ENCODE measurements around the gene MLPH. TPM values are rescaled to one million over a fixed set of nuclear protein-coding genes. Genes with fewer than 3 reads are reported as not detected.

MLPH gene
- total and polyA plus RNA-seq, 4 donors: 71.0 to 295 (median 192) TPM

DNA sequence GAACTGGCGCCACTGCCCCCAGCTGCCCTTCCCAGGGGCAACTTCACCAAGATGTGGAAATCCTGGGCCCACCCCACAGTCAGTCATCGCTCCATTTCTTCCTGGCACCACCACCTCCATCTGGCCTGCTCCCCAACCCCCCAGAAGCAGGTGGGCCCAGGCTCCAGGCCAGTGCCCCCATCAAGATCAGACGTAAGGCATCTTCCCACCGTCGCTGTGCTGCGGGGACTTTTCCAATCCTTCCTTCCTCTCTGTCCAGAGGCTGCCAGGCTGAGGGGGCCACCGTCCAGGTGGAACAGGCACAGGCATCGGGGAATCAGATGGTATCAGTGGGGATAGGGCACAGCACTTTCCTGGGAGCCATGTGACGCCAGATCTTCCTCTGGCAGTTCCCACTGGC is 87.4 kb downstream of the MLPH start:
- no peaks in the 10 kb centered on the region for H3K27me3 ChIP-seq (ENCODE audit: control insufficient read depth in 3 of 3, insufficient read depth in 3 of 3, low read length in 2 of 3)
- DNase-seq (no peak), ATAC-seq (ENCODE audit: insufficient read depth, low FRiP score) (no peak)
- no peak overlapping the region for H3K27ac ChIP-seq (ENCODE audit: low read depth in 1 of 2, low read length in 1 of 2)
- TF ChIP-seq, protein P1, sequence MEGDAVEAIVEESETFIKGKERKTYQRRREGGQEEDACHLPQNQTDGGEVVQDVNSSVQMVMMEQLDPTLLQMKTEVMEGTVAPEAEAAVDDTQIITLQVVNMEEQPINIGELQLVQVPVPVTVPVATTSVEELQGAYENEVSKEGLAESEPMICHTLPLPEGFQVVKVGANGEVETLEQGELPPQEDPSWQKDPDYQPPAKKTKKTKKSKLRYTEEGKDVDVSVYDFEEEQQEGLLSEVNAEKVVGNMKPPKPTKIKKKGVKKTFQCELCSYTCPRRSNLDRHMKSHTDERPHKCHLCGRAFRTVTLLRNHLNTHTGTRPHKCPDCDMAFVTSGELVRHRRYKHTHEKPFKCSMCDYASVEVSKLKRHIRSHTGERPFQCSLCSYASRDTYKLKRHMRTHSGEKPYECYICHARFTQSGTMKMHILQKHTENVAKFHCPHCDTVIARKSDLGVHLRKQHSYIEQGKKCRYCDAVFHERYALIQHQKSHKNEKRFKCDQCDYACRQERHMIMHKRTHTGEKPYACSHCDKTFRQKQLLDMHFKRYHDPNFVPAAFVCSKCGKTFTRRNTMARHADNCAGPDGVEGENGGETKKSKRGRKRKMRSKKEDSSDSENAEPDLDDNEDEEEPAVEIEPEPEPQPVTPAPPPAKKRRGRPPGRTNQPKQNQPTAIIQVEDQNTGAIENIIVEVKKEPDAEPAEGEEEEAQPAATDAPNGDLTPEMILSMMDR (IDR thresholded peaks at IDR 0.05; ENCODE audit: control extremely low read depth, extremely low read depth): no peak
- no peak overlapping the region for H3K4me3 ChIP-seq
- 88 to 95% methylated on average over 9 of the region's 9 CpGs for WGBS, 2 donors
- no peaks in the 10 kb centered on the region for H3K9me3 ChIP-seq (ENCODE audit: control insufficient read depth in 4 of 4, insufficient read depth in 3 of 4, low read length in 3 of 4)
- H3K4me1 ChIP-seq (ENCODE audit: control insufficient read depth in 5 of 5, insufficient read depth in 5 of 5, low read length in 5 of 5): peaks cover 0 to 9% (median 0%) of the 10 kb centered on the region in 5 donors
- H3K9ac ChIP-seq (ENCODE audit: insufficient read depth in 1 of 2, low read length in 2 of 2): no peak overlapping the region
- peaks cover 0 to 2% (median 0%) of the 10 kb centered on the region in 4 donors for H3K36me3 ChIP-seq (ENCODE audit: control insufficient read depth in 4 of 4, insufficient read depth in 4 of 4, low read length in 4 of 4)

DNA sequence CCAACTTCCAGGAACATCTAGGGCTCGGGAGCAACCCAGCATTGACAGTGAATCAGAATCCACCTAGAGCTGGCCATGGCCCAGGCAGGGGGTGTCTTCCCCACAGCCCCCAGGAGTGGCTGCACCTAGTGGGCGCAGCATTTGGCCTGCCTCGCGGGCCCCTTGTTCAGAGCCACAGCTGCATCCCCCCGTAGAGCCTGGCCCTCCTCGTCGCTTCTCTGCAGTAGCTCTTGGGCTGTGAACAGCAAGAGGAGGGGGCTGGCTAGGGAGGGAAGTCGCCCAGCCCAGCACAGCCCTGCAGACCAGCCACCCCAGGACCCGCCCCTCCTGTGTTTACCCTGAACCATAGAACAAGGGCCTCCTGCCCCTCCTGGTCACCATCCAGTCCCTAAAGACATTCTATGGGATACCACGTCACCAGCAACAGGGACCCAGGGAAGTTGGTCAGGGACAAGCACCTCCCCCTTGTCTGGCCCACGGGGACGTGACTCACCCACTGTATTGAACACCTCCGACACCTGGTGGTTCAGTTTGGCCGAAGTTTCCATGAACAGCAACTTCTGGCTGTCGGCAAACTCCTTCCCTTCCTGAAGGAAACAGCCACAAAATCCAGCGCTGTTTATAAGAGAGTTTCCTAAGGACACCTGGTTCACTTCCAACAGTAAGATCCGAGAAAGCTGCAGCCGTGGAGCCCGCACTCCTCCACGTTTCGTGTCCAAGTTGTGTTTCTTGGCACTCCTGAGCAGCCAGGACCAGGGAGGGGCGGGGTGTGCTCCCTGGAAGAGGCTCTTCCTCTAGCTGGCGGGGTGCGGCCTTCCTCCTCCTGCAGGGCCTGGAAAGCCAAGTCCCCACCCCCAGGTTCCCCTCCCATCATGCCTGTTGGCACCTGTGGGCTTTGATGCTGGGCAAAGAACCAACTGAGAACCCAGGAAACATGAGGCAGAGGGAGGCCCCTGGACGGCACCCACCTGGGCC is 88.1 kb downstream of the MLPH start:
- peak; percentile 20 for ATAC-seq (ENCODE audit: insufficient read depth, low FRiP score)
- peaks cover 0 to 9% (median 0%) of the 10 kb centered on the region in 5 donors for H3K4me1 ChIP-seq (ENCODE audit: control insufficient read depth in 5 of 5, insufficient read depth in 5 of 5, low read length in 5 of 5)
- DNase-seq: no peak
- no peaks in the 10 kb centered on the region for H3K27me3 ChIP-seq (ENCODE audit: control insufficient read depth in 3 of 3, insufficient read depth in 3 of 3, low read length in 2 of 3)
- 61 to 77% methylated on average over 25 of the region's 25 CpGs for WGBS, 2 donors
- no peak overlapping the region for H3K9ac ChIP-seq (ENCODE audit: insufficient read depth in 1 of 2, low read length in 2 of 2)
- H3K27ac ChIP-seq (ENCODE audit: low read depth in 1 of 2, low read length in 1 of 2): peak overlapping the region in 1 of 2 donors; percentile 18
- no peaks in the 10 kb centered on the region for H3K9me3 ChIP-seq (ENCODE audit: control insufficient read depth in 4 of 4, insufficient read depth in 3 of 4, low read length in 3 of 4)
- TF ChIP-seq, protein P1 (IDR thresholded peaks at IDR 0.05; ENCODE audit: control extremely low read depth, extremely low read depth): no peak
- H3K36me3 ChIP-seq (ENCODE audit: control insufficient read depth in 4 of 4, insufficient read depth in 4 of 4, low read length in 4 of 4): peaks cover 0 to 2% (median 0%) of the 10 kb centered on the region in 4 donors
- H3K4me3 ChIP-seq: no peak overlapping the region

DNA sequence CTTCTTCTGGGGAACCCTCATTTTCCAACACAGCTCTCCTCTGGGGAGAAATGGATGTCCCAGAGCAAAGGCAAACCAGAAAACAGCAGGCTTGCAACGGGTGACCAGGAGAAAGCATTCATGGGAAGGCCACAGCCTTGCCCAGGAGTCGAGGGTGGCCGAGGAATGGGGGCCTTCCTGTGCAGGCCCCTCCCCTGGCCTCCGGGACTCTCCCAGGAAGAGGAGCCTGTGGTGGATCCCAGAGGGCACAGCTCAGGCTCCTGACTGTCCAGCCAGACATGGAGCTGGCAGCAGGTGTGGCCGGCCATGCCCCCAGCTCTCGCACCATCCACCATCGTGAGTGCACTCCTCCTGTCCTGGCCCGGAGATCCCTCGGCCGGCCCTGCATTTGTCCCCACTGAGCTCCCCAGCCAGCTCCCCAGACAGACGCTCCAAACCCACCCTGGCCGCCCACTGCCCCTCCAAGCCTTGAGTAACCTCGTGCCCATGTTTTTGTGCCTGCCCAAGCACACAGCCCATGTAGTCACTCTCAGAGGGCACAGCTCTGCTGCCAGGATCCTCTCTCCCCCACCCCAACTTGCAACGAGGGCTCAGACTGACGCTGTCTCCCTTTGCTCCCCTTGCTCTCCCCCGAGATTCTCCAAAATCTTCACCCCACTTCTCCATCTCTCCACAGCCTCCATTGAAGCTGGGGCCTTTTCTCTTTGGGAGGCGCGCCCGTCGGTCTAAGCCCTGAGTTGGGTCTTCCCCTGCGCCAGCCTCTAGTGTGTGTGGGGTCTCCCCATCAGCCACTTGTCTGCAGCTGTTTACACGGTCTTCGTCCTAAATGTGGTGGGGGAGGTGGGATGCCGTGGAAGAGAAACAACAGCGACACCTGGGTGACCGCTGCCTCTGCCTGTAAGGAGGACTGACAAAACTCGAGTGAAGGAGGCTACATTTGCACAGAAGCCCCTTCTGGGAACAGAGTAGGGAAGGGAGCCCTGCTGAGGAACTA is 89.1 kb downstream of the MLPH start:
- Histone ChIP-seq H3K9me3 (ENCODE audit: control insufficient read depth in 4 of 4, insufficient read depth in 3 of 4, low read length in 3 of 4) (no peaks in the 10 kb centered on the region), H3K36me3 (ENCODE audit: control insufficient read depth in 4 of 4, insufficient read depth in 4 of 4, low read length in 4 of 4) (peaks cover 0 to 2% (median 0%) of the 10 kb centered on the region in 4 donors), H3K27me3 (ENCODE audit: control insufficient read depth in 3 of 3, insufficient read depth in 3 of 3, low read length in 2 of 3) (no peaks in the 10 kb centered on the region), H3K4me1 (ENCODE audit: control insufficient read depth in 5 of 5, insufficient read depth in 5 of 5, low read length in 5 of 5) (peaks cover 0 to 9% (median 0%) of the 10 kb centered on the region in 5 donors), H3K9ac (ENCODE audit: insufficient read depth in 1 of 2, low read length in 2 of 2) (no peak overlapping the region), H3K27ac (ENCODE audit: low read depth in 1 of 2, low read length in 1 of 2) (no peak overlapping the region), H3K4me3 (no peak overlapping the region)
- 91% methylated on average over 27 of the region's 27 CpGs for WGBS, 2 donors
- TF ChIP-seq, protein P1 (IDR thresholded peaks at IDR 0.05; ENCODE audit: control extremely low read depth, extremely low read depth): no peak
- DNase-seq (no peak), ATAC-seq (ENCODE audit: insufficient read depth, low FRiP score) (no peak)

All from lung (tissue), 12 donors.